ENCODE measurements around the gene TMEM87B. TPM values are rescaled to one million over a fixed set of nuclear protein-coding genes. Genes with fewer than 3 reads are reported as not detected.

The TMEM87B gene
- total RNA-seq (2014; rRNA removed; shearing (Covaris generic)), result 21.9 and 27.3 TPM in 2 replicates

GRCh38 chr2:112054847-112055729 lies at the start of gene TMEM87B:
TSS of gene TMEM87B (plus strand) at chr2:112055269. CDS start at chr2:112055592, 323 bp downstream.
- peak; percentile 94 for DNase-seq (ENCODE audit: low read depth)

- no peak for DNase-seq (ENCODE audit: low read depth)
Measured at GRCh38 chr2:112005406-112006075, 49.5 kb upstream of the TMEM87B start.

GRCh38 chr2:112006076-112006410 lies 49.0 kb upstream of the TMEM87B start:
- peak; percentile 74 for DNase-seq (ENCODE audit: low read depth)

DNA sequence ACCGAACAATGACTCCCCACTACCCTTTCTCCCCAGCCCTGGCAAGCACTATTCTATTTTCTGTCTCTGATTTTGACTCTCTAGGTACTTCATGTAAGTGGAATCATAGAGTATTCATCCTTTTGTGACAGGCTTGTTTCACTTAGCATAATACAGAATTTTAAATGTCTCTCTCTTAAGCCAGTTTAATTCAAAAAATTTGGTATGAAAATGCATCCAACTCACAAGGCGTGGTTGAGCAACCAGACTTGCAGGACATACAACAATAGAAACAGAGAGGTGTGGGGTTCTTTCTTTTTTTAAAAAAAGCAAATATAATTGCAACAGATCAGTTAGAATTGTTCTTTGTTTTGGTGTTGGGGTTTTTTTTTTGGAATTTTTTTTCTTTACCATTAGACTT lies 47.6 kb upstream of the TMEM87B start:
- no peak for DNase-seq (ENCODE audit: low read depth)

DNA sequence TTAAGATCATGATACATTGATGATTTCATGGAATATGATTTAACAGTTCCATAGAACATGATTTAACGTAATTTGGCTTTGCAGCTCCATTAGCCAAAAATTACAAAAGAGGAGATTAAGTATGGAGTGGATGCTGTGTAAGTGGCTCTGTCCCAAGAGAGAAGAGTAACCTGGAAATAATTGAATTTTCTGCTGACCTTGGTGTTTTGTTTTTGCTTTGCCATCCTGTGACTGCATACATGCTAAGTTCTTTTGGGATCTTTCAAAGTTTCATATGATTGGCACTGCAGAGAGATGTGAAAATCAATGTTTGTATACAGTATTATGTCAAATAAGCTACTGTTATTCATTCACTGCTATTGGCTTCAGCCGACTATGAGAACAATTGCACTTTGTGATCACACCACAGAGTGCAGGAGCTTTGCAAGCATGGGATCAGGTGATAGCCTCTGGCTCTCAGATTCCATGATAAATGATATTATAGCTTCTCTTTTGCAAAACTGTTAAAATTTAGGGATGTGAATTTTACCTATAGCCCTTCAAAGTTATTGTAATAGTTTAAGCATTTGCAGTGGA lies 46.1 kb upstream of the TMEM87B start:
- DNase-seq (ENCODE audit: low read depth), result no peak

DNA sequence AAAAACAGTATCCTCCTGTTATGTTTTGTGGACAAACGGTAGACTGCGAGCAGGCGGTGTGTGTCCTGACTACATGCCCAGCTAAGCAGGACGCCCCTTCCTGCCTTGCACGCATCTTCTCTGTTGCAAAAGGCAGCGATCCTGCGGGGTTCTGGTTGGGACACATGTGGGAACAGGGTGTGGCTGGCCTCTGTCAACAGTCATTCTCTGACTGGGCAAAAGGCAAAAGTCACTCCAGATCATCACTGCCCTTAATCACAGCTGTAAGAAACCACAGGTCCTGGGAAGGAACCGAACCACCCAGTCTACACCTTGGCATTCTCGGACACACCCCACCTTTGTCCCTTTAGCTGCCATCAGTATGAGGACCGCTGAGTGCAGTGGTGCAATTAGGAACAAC lies 44.3 kb upstream of the TMEM87B start:
- DNase-seq (ENCODE audit: low read depth), result no peak

GRCh38 chr2:112012556-112012955 lies 42.5 kb upstream of the TMEM87B start:
- no peak for DNase-seq (ENCODE audit: low read depth)

DNA sequence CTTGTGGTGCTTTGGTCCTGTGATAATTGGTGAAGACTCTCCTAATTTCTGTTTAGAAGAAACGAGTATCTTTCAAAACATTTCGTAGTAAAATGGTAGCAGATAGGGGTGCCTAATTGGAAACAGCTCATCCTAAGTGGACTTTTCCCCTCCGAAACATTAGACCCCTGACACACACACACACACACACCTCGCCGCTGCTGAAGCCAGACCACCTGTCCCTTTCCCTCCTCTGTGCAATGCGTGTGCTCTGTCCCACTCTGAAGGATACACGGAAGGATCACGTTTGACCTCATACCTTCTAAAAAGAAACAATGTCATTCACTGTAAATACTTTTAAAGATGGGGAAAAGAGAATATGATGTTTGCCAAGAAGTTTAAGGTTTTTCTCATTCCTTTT lies 36.2 kb upstream of the TMEM87B start:
- no peak for DNase-seq (ENCODE audit: low read depth)

DNA sequence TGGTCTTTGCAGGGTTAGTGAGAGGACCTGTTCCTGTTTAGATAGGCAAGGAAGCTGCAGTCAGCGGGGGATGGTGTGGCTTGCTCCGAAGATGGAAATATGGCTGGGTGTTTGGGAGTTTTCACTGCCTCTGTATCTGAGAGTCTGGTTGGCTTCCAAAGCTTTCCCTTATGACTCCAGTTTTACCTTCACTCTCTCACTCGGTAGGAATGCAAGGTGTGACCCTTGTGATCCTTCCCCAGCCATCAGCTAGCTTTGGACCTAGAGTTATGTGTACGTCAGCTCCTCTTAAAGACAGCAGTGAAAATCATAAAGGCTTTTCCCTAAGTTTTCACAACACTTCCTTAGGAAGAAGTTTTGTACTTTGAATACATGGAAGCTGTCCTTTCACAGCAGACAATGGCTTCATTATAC lies 35.5 kb upstream of the TMEM87B start:
- no peak for DNase-seq (ENCODE audit: low read depth)

DNA sequence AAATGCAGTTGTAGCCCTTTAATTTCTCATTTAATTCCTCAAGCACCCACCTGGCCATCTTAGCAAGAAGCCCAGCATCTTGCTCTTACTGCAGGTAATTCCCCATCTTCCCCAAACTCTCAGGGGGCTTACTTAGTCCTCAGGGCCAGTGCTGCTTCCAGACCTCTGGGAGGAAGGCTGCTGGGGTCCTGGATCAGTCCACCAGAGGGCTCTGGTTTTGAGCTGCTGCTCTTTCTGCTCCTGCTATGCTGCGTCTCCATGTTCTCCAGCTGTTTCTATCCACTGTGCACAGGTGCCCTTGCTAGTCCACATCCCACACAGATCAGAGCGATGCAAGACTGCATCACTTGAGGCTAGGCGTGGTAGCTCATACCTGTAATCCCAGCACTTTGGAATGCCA lies 34.5 kb upstream of the TMEM87B start:
- no peak for DNase-seq (ENCODE audit: low read depth)

- no peak for DNase-seq (ENCODE audit: low read depth)
Measured at GRCh38 chr2:112021290-112021689, 33.8 kb upstream of the TMEM87B start.

DNA sequence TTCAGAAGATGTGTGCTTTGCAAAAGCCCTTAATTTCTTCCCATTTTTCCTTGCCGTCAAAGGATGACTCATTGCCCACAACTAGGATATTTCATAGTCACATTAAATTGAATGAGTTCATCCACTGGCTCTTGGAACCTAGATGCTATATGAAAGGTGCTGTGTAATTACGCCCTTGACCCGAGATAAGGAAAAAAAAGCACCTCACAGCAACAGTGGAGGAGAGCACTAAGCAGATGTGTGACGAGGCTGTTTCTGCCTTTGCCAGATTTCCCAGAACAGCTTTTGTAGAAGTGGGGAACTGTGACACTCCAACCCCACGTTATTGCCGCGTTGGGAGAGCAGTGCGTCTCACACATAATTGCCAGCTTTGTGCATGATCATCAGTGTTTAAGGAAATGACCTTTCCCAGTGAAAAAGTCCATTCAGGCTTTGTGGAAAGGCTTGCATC lies 33.3 kb upstream of the TMEM87B start:
- DNase-seq (ENCODE audit: low read depth), result peak; percentile 70

- DNase-seq (ENCODE audit: low read depth), result no peak
Measured at GRCh38 chr2:112023707-112024106, 31.4 kb upstream of the TMEM87B start.

- DNase-seq (ENCODE audit: low read depth), result no peak
Measured at GRCh38 chr2:112024231-112024630, 30.8 kb upstream of the TMEM87B start.

- DNase-seq (ENCODE audit: low read depth), result no peak
Measured at GRCh38 chr2:112024896-112025491, 30.1 kb upstream of the TMEM87B start.

DNA sequence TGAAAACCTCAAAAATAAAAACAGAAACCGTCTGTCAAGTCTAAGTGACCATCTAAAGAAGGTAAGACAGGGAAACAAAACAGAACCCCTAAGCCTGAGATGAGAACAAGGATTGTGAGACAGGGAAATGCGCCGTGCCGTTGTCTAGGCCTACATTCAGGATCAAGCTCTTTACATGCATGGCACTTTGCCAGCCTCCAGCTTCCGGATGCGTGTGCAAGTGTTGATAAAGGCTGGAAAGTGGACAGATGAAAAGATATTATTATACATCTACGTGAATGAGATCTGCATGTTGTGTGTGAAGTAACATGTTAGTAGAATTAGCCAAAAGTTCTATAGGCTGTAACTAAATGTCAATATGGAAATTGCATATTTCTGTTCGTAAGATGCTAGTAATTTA lies 28.6 kb upstream of the TMEM87B start:
- DNase-seq (ENCODE audit: low read depth), result no peak

- no peak for DNase-seq (ENCODE audit: low read depth)
Measured at GRCh38 chr2:112027767-112028166, 27.3 kb upstream of the TMEM87B start.

DNA sequence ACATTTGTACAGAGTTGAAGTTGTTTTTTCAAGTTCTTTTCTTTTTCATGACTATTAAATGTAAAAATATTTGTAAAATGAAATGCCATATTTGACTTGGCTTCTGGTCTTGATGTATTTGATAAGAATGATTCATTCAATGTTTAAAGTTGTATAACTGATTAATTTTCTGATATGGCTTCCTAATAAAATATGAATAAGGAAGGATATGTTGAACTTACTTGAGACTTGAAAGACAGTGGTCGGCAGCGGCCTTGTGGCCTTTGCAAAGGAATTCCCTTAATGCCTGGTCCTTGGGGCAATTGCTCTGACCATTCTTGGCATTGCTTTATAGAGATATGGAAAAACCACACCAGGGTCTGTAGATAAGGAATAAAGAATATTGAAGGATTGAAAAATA lies 25.9 kb upstream of the TMEM87B start:
- DNase-seq (ENCODE audit: low read depth), result no peak

- DNase-seq (ENCODE audit: low read depth), result no peak
Measured at GRCh38 chr2:112031473-112032223, 23.4 kb upstream of the TMEM87B start.

DNA sequence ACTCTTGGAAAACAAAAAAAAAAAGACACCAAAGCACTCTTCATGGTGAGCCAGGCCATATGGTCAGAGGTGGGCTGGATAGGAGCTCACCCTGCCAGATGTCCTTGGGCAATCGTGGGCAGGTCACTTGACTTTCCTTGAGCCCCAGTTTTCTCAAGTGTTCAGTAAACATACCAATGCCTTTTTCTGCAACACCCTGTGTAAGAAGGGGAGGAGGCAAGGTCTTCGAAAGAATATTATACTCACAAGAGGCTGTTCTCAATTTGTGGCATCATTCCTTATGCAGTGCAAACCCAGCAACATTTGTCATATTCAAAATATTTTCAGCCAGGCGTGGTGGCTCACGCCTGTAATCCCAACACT lies 22.9 kb upstream of the TMEM87B start:
- DNase-seq (ENCODE audit: low read depth), result no peak

DNA sequence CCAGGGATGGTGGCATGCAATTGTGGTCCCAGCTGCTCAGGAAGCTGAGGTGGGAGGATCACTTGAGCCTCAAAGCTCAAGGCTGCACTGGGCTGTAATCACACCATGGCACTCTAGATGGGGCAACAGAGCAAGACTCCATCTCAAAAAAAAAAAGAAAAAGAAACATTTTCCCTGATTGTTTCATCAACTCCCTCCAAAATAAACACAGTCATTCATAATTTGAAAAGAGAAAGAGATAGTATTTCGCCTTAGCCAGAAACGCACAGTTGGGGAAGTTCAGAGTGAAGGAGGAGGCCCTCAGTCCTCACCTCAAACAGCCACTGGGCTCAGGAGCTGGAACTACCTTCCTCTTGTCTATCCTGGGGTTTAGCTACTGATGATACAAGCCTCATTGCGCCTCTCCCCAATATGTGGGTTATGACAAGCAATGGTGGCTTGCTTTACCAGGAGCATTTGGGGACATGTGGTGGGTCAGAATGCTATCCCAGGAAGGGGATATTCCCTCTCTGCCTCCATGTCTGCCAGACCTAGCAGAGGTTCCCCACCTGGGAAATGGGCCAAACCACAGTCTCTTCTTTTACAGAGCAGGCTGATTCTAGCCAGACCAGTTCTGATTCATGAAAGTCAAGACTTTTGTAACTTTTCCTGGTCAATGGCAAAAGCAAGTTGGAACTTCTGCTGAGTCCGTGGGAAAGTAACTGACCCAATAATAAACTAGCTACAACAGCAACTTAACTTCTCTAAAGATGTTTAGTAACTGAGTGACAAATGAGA lies 22.2 kb upstream of the TMEM87B start:
- DNase-seq (ENCODE audit: low read depth), result peak; percentile 86
